Karpas-422 (cell line): ENCODE measurements around the gene ZNF566. TPM values are rescaled to one million over a fixed set of nuclear protein-coding genes. Genes with fewer than 3 reads are reported as not detected.

Experiments used
- DNase-seq: peaks from one replicate; pipeline ENCODE4 v3.0.0-alpha.2; 2015
- H2AFZ ChIP-seq: fragments of 200-600 bp; sonication (generic); 2 replicates; pipeline ENCODE4 v1.6.1; 2014; ENCODE audit warnings: antibody characterized with exemption, low read length, mixed read lengths
- H3K27ac ChIP-seq: fragments of 200-600 bp; sonication (generic); 2 replicates; pipeline ENCODE4 v1.5.1; 2014; ENCODE audit warnings: mild to moderate bottlenecking, low read length, moderate library complexity
- H3K27me3 ChIP-seq: fragments of 200-600 bp; sonication (generic); 2 replicates; pipeline ENCODE4 v1.6.1; 2014; ENCODE audit warnings: low read length, mixed read lengths
- H3K36me3 ChIP-seq: fragments of 200-600 bp; sonication (generic); 2 replicates; pipeline ENCODE4 v1.6.1; 2014; ENCODE audit warnings: low read length, mixed read lengths; ENCODE audit not compliant: insufficient read depth
- H3K4me1 ChIP-seq: fragments of 200-600 bp; sonication (generic); 2 replicates; pipeline ENCODE4 v1.6.1; 2014; ENCODE audit warnings: mild to moderate bottlenecking, low read length, mixed read lengths
- H3K4me2 ChIP-seq: fragments of 200-600 bp; sonication (generic); 2 replicates; pipeline ENCODE4 v1.6.1; 2014; ENCODE audit warnings: low read length, low read depth, mild to moderate bottlenecking; ENCODE audit not compliant: poor library complexity, severe bottlenecking
- H3K4me3 ChIP-seq: fragments of 200-600 bp; sonication (generic); 2 replicates; pipeline ENCODE4 v1.5.1; 2014; ENCODE audit warnings: mild to moderate bottlenecking, antibody characterized with exemption, low read length, mixed read lengths
- H3K79me2 ChIP-seq: fragments of 200-600 bp; sonication (generic); 2 replicates; pipeline ENCODE4 v1.6.1; 2014; ENCODE audit warnings: mild to moderate bottlenecking, low read length, mixed read lengths
- H3K9ac ChIP-seq: fragments of 200-600 bp; sonication (generic); 2 replicates; pipeline ENCODE4 v1.6.0; 2014; ENCODE audit warnings: low read length
- H3K9me2 ChIP-seq: fragments of 200-600 bp; sonication (generic), shearing (Covaris generic); replicated peaks from 2 replicates; pipeline ENCODE4 v1.6.0; 2014; ENCODE audit warnings: mild to moderate bottlenecking, low read length, moderate library complexity; ENCODE audit not compliant: insufficient read depth
- H3K9me3 ChIP-seq: fragments of 300-700, 200-600 bp; sonication (generic); 2 replicates; pipeline ENCODE4 v1.6.1; 2014; ENCODE audit warnings: low read length, mixed read lengths
- H4K20me1 ChIP-seq: fragments of 200-600 bp; sonication (generic); 2 replicates; pipeline ENCODE4 v1.6.1; 2014; ENCODE audit warnings: mild to moderate bottlenecking, antibody characterized with exemption, low read length, low read depth; ENCODE audit not compliant: insufficient read depth
- total RNA-seq: library from RNA; depleted of rRNA; stranded (reverse); fragments of >200 nt; shearing (Covaris generic); gene quantifications from 2 replicates; pipeline ENCODE4 v1.2.3, GENCODE V29; 2014; ENCODE audit warnings: low replicate concordance; rRNA removed

The ZNF566 gene
- total RNA-seq: 17.3 and 21.4 TPM in 2 replicates

GRCh38 chr19:36489118-36489919 lies at the start of gene ZNF566:
TSS of gene ZNF566 (minus strand) at chr19:36489561. CDS start at chr19:36476557, 13,004 bp downstream.
- Histone ChIP-seq H3K27ac (peak within 1 kb of the TSS; percentile 89), H2AFZ (peak within 1 kb of the TSS; percentile 94), H3K27me3 (no peaks in the 10 kb centered on the region), H3K9me3 (peaks cover 5% of the 10 kb centered on the region; the same call in 1 of the 2 replicates), H3K4me1 (peaks cover 9% of the 10 kb centered on the region), H4K20me1 (no peaks in the 10 kb centered on the region), H3K9me2 (no peaks in the 10 kb centered on the region), H3K79me2 (peaks cover 42% of the 10 kb centered on the region), H3K4me2 (peak within 1 kb of the TSS; percentile 88), H3K4me3 (peak within 1 kb of the TSS; percentile 96), H3K9ac (peak within 1 kb of the TSS; percentile 87), H3K36me3 (peaks cover 9% of the 10 kb centered on the region; the same call in 1 of the 2 replicates)
- DNase-seq: peak; percentile 99

- peak overlapping the region; percentile 86 for H3K4me2 ChIP-seq
- peak overlapping the region; percentile 91 for H3K4me3 ChIP-seq
- H3K9me2 ChIP-seq: no peaks in the 10 kb centered on the region
- peaks cover 13% of the 10 kb centered on the region for H3K4me1 ChIP-seq
- H3K27ac ChIP-seq: no peak overlapping the region
- peak overlapping the region; percentile 84 for H3K9ac ChIP-seq
- DNase-seq: peak; percentile 61
- peak overlapping the region; percentile 99 for H2AFZ ChIP-seq
- H3K27me3 ChIP-seq: no peaks in the 10 kb centered on the region
- peaks cover 28% of the 10 kb centered on the region for H3K9me3 ChIP-seq
- peaks cover 62% of the 10 kb centered on the region for H3K79me2 ChIP-seq
- peaks cover 42% of the 10 kb centered on the region for H3K36me3 ChIP-seq
- H4K20me1 ChIP-seq: no peaks in the 10 kb centered on the region
These were observed 39.7 kb upstream of the ZNF566 start for GRCh38 chr19:36528921-36529518.

GRCh38 chr19:36528194-36528920 lies 39.0 kb upstream of the ZNF566 start, which contains the start of gene ZNF260:
TSS of gene ZNF260 (minus strand) at chr19:36528271. CDS start at chr19:36515238, 13,033 bp downstream.
- Histone ChIP-seq H3K9ac (peak within 1 kb of the TSS; percentile 84), H3K79me2 (peaks cover 58% of the 10 kb centered on the region), H3K9me3 (peaks cover 24% of the 10 kb centered on the region), H3K4me2 (peak within 1 kb of the TSS; percentile 86), H2AFZ (peak within 1 kb of the TSS; percentile 99), H3K9me2 (no peaks in the 10 kb centered on the region), H3K27ac (peak within 1 kb of the TSS; percentile 67), H3K27me3 (no peaks in the 10 kb centered on the region), H4K20me1 (no peaks in the 10 kb centered on the region), H3K4me3 (peak within 1 kb of the TSS; percentile 91), H3K4me1 (peaks cover 13% of the 10 kb centered on the region), H3K36me3 (peaks cover 40% of the 10 kb centered on the region)
- peak; percentile 97 for DNase-seq

- DNase-seq: peak; percentile 49
- Histone ChIP-seq H4K20me1 (no peaks in the 10 kb centered on the region), H3K27ac (peak overlapping the region; percentile 67), H3K4me3 (peak overlapping the region; percentile 91), H3K36me3 (peaks cover 42% of the 10 kb centered on the region), H3K79me2 (peaks cover 60% of the 10 kb centered on the region), H3K27me3 (no peaks in the 10 kb centered on the region), H3K9me3 (peaks cover 28% of the 10 kb centered on the region), H3K4me1 (peaks cover 13% of the 10 kb centered on the region), H3K9ac (peak overlapping the region; percentile 84), H3K4me2 (peak overlapping the region; percentile 86), H3K9me2 (no peaks in the 10 kb centered on the region), H2AFZ (peak overlapping the region; percentile 99; the same call in 1 of the 2 replicates)
These were observed 38.5 kb upstream of the ZNF566 start for GRCh38 chr19:36527873-36528193.

- peak overlapping the region; percentile 86 for H3K4me2 ChIP-seq
- H3K9me3 ChIP-seq: peaks cover 32% of the 10 kb centered on the region
- no peaks in the 10 kb centered on the region for H3K27me3 ChIP-seq
- H3K9ac ChIP-seq: peak overlapping the region; percentile 84
- DNase-seq: no peak
- H3K27ac ChIP-seq: no peak overlapping the region; the same call in 1 of the 2 replicates
- no peaks in the 10 kb centered on the region for H4K20me1 ChIP-seq
- peaks cover 44% of the 10 kb centered on the region for H3K36me3 ChIP-seq
- H2AFZ ChIP-seq: no peak overlapping the region
- peaks cover 13% of the 10 kb centered on the region for H3K4me1 ChIP-seq
- H3K4me3 ChIP-seq: peak overlapping the region; percentile 91
- peaks cover 65% of the 10 kb centered on the region for H3K79me2 ChIP-seq
- no peaks in the 10 kb centered on the region for H3K9me2 ChIP-seq
These were observed 38.0 kb upstream of the ZNF566 start for GRCh38 chr19:36527341-36527740.

- H3K36me3 ChIP-seq: peaks cover 44% of the 10 kb centered on the region
- peaks cover 65% of the 10 kb centered on the region for H3K79me2 ChIP-seq
- H3K27me3 ChIP-seq: no peaks in the 10 kb centered on the region
- no peaks in the 10 kb centered on the region for H3K9me2 ChIP-seq
- H3K9me3 ChIP-seq: peaks cover 32% of the 10 kb centered on the region
- no peak overlapping the region for H3K27ac ChIP-seq
- no peak overlapping the region for H3K9ac ChIP-seq
- H2AFZ ChIP-seq: no peak overlapping the region
- H4K20me1 ChIP-seq: no peaks in the 10 kb centered on the region
- peak overlapping the region; percentile 91 for H3K4me3 ChIP-seq
- DNase-seq: no peak
- no peak overlapping the region for H3K4me2 ChIP-seq
- peaks cover 13% of the 10 kb centered on the region for H3K4me1 ChIP-seq
These were observed 37.2 kb upstream of the ZNF566 start for GRCh38 chr19:36526581-36526980.

GRCh38 chr19:36524617-36525016 lies 35.3 kb upstream of the ZNF566 start:
- H3K36me3 ChIP-seq: peaks cover 51% of the 10 kb centered on the region
- H3K4me2 ChIP-seq: no peak overlapping the region
- H3K9me3 ChIP-seq: peaks cover 31% of the 10 kb centered on the region

More at GRCh38 chr19:36524617-36525016, 35.3 kb upstream of the ZNF566 start:
- Histone ChIP-seq H3K4me3 (peak overlapping the region; percentile 12; the same call in 1 of the 2 replicates), H3K9me2 (no peaks in the 10 kb centered on the region), H2AFZ (no peak overlapping the region), H3K27ac (no peak overlapping the region), H3K4me1 (peaks cover 13% of the 10 kb centered on the region), H3K79me2 (peaks cover 64% of the 10 kb centered on the region), H4K20me1 (no peaks in the 10 kb centered on the region), H3K9ac (no peak overlapping the region), H3K27me3 (no peaks in the 10 kb centered on the region)
- DNase-seq: no peak
